Measurements from ENCODE around the gene ARF5.

DNA sequence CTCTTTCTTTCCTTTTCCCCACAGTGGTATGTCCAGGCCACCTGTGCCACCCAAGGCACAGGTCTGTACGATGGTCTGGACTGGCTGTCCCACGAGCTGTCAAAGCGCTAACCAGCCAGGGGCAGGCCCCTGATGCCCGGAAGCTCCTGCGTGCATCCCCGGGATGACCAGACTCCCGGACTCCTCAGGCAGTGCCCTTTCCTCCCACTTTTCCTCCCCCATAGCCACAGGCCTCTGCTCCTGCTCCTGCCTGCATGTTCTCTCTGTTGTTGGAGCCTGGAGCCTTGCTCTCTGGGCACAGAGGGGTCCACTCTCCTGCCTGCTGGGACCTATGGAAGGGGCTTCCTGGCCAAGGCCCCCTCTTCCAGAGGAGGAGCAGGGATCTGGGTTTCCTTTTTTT, 3.0 kb downstream of the ARF5 start:
- TF ChIP-seq, protein P1, sequence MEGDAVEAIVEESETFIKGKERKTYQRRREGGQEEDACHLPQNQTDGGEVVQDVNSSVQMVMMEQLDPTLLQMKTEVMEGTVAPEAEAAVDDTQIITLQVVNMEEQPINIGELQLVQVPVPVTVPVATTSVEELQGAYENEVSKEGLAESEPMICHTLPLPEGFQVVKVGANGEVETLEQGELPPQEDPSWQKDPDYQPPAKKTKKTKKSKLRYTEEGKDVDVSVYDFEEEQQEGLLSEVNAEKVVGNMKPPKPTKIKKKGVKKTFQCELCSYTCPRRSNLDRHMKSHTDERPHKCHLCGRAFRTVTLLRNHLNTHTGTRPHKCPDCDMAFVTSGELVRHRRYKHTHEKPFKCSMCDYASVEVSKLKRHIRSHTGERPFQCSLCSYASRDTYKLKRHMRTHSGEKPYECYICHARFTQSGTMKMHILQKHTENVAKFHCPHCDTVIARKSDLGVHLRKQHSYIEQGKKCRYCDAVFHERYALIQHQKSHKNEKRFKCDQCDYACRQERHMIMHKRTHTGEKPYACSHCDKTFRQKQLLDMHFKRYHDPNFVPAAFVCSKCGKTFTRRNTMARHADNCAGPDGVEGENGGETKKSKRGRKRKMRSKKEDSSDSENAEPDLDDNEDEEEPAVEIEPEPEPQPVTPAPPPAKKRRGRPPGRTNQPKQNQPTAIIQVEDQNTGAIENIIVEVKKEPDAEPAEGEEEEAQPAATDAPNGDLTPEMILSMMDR (optimal IDR thresholded peaks at IDR 0.05 in 1 of 3, IDR thresholded peaks at IDR 0.05 in 1 of 3, conservative IDR thresholded peaks at IDR 0.05 in 1 of 3; ENCODE audit: extremely low read depth in 1 of 3, insufficient read depth in 2 of 3, low read length in 3 of 3) = no peak
- no peak for TF ChIP-seq EZH2 (IDR thresholded peaks at IDR 0.05; ENCODE audit: low read length)

Data from keratinocyte (primary cell).